ENCODE results near the gene LRP1B.

The LRP1B gene

DNA sequence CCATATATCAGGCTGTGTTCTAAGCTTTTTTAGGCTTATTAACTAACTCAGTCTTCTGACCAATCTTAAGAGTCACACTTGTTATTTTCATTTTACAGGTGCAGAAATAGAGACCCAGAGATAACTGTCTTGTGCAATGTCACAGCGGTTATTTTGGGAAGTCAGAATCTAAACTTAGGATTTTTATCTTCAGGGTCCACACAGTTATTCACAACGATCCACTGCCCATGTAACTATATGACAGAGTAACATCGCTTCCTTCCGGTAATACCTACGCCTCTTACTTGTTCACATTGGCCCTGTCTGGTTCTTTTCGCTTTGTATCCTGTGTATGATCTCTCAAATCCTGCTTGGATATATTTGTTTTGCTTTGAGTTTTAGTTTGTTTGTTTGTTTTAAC, 631.7 kb downstream of the LRP1B start:
- no peak for DNase-seq

DNA sequence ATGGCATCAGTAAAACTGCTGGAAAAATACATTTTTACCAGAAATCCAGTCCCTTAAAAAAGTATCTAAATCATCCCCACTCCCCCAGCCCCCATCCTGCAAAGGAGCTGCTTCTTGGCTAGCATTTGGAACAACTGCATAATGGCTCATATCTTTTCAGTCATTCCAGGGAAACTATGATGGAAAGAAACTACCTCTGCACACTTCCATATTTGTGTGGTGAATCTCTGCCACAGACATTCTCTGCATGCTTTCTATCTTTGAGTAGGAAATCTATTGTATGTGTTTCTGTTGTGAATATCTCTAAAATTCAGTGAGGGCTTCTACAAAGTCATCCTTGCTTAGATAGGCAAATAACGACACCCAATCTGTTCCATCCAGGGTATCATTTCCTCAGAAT, 632.3 kb downstream of the LRP1B start:
- no peak for DNase-seq

- no peak for DNase-seq
These were observed 633.5 kb downstream of the LRP1B start for GRCh38 chr2:141497272-141497671.

DNA sequence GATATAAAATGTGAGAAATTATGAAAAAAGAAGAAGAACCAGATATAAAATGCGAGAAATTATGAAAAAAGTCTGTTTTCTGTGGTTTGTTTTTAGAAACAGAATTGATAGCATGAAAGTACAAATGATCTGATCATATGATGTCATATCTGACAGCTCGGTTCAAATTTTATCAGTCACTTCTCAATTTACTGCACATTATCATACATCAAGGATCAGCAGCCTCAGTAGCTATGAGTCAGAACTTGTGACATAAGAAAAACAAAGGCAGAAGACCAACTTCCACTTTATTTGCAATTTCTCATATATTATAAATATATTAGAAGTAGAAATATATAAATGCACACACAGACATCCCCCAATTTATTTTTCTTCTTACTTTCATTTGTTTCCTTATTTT, 634.0 kb downstream of the LRP1B start:
- DNase-seq: no peak

GRCh38 chr2:141493936-141494335, 636.9 kb downstream of the LRP1B start:
- DNase-seq: peak; percentile 88

- no peak for DNase-seq
These were observed 638.0 kb downstream of the LRP1B start for GRCh38 chr2:141492816-141493215.

DNA sequence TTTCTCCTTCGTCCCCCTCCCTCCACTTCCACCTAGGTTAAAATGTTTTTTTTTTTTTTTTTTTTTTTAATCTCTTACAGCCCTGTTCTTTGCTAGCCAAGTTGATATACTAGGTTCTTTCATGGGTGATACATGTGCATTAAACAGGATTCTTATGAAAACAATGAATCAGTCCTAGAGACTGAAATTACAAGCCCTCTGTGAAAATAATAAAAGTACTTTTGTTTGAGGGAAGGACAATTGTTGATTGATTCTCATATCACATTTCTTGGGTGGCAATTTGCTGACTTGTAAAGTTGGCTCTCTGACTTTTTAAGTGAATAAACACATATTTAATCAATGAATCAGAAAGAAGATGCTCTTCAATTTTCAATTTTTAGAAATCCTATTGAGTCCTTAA, 639.9 kb downstream of the LRP1B start:
- no peak for DNase-seq

DNA sequence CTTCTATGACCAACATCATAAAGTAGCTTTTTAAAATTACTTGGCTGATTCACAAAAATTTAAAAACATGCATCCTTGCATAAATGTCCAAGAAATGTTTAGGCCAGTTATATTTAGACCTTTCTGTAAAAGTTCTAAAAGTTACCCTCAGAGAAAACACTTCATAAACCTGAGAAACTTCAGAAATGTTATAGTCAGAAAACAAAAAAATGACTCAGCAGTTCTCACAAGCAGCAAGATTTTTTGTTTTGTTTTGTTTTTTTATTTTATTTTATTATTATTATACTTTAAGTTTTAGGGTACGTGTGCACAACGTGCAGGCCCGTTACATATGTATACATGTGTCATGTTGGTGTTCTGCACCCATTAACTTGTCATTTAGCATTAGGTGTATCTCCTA, 648.1 kb downstream of the LRP1B start:
- no peak for DNase-seq

GRCh38 chr2:141475801-141476200, 655.0 kb downstream of the LRP1B start:
- peak; percentile 26 for DNase-seq

GRCh38 chr2:141468761-141469160, 662.1 kb downstream of the LRP1B start:
- DNase-seq: no peak

DNA sequence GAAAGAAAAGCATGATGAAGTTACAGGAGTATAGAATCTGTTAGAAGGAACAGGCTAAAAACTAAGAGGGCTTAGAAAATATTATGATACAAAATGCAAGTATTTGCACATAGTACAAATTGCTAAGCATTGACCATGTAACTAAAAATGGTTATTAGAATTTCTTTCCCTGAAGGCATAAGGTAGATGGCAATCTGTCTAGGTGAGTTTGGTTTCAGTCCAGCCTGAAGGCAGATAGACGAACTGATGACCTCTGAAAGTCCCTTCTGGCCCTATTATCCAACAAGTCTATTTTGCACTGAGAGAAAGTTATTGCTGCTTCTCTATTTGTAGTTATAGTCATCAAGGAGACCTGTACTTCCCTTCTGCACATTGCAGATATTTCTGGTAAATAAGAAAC, 663.5 kb downstream of the LRP1B start:
- DNase-seq: no peak

GRCh38 chr2:141464995-141465394, 665.8 kb downstream of the LRP1B start:
- no peak for DNase-seq

GRCh38 chr2:141458351-141458750, 672.5 kb downstream of the LRP1B start:
- no peak for DNase-seq

DNA sequence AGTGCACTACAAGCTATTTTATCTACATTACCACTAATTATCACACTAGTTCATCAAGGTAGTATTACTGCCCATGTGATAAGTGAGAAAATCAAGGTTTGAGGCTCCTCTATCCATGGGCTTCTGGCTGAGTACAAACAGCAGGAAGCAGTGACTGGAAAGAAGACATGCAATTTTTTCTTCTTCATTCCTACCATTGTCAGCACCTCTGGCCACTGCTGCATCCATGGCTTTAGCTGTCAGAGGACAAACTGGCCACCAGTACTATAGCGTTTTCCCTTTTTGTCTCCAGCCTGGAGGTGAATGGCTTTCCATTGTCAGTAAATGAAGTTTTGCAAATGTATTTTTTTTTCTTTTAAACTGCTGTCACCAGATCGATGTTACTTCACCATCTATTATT, 674.9 kb downstream of the LRP1B start:
- DNase-seq: no peak

DNA sequence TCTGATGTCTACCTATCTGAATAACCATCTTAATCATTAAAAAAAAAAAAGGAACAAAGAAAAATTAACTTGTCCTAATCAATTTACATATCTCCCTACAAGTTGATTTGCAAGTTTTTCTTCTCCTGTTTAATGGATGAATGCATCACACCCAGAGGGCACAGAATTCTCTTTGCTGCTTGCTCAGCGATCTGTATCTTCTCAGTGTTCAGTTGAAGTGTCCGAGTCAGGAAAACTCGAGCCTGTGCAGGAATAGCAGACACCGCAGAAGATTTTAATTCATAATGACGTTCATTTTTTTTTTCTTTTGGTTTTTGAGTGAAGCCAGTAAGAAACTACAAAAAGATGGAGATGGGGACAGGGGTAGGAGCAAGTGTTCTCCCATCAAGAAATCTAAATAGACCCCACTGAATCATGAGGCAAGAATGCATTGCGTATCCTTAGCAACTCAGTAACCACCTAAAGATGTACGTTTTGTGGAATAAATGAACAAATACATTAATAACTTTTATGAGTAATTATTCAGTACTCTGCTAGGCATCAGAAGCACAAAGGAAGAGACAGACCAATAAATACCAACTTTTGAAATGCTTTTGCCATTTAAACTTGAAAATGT, 675.5 kb downstream of the LRP1B start:
- DNase-seq: no peak

- no peak for DNase-seq
These were observed 690.7 kb downstream of the LRP1B start for GRCh38 chr2:141440072-141440635.

DNA sequence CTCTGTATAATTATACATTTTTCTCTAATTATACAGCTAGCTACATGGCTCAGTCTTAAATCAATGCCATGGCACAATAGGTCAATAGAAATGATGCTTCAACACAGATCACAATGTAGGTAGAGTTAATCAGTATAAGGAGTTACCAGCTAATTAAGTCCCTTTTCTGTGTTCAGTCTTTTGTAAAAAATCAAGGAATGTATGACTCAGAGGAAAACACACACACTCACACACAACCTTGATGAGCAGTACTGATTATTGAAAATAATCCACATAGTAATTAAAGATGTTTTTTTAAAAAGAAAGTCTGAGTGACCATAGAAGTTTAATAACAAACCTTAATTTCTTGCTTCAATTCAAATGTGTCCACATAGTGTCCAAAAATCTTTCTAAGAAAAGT, 691.3 kb downstream of the LRP1B start:
- no peak for DNase-seq

- DNase-seq: no peak
These were observed 692.3 kb downstream of the LRP1B start for GRCh38 chr2:141438536-141438935.

GRCh38 chr2:141437521-141437920, 693.3 kb downstream of the LRP1B start:
- DNase-seq: no peak

DNA sequence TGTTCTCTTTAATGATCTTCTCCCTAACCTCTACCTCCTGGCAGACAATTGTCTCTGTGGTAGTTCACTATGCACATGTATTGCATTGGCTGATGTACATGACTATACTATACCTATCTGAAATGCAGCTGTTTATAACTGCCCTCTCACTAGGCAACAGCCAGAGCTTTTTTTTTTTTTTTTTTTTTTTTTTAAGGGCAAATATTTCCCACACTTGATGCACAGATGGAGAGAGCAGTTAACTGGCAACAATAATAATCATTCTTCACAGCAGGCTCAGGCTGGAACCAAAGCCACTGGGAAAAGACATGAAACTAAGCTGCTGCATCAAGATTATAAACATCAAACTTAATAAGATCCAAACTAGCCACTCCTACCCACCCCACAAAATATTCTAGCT, 707.7 kb downstream of the LRP1B start:
- DNase-seq: peak; percentile 92

GRCh38 chr2:141417246-141417797, 713.5 kb downstream of the LRP1B start:
- DNase-seq: no peak

DNA sequence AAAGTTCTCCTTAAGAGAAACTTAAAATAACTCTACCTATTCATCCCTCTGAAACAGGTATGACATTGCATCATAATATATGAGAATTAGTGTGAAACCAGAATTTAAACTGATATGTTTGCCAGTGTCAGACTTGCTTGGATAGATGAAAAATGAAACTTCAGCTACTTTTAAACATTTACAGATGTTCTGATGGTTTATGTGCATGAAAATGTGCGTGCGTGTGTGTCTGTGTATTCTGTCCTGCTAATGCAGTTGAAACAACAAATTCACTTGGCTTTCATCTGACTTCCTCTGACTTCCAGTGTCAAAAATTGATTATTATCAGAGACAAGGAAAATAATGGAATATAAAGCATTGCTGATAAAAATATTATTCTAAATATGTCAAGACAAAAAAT, 719.4 kb downstream of the LRP1B start:
- no peak for DNase-seq

DNA sequence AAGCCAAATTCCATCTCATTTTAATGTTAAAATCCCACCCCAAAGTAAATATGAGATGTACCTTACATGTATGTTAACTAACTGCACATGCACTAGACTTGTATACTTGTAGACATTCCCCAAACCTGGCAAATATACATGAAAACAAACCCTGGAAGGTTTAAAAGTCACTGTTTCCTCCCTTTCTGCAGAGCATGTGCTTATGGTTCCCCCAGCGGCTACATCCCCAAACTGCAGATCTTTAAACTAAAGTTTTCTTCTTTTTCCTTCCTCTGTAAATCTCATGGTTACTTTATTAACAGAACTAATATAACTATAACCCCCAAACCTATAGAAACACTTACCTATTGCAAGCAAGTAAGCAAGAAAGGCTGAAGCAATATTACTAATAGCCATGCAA, 731.5 kb downstream of the LRP1B start:
- no peak for DNase-seq

- DNase-seq: no peak
These were observed 737.6 kb downstream of the LRP1B start for GRCh38 chr2:141393214-141393545.

DNA sequence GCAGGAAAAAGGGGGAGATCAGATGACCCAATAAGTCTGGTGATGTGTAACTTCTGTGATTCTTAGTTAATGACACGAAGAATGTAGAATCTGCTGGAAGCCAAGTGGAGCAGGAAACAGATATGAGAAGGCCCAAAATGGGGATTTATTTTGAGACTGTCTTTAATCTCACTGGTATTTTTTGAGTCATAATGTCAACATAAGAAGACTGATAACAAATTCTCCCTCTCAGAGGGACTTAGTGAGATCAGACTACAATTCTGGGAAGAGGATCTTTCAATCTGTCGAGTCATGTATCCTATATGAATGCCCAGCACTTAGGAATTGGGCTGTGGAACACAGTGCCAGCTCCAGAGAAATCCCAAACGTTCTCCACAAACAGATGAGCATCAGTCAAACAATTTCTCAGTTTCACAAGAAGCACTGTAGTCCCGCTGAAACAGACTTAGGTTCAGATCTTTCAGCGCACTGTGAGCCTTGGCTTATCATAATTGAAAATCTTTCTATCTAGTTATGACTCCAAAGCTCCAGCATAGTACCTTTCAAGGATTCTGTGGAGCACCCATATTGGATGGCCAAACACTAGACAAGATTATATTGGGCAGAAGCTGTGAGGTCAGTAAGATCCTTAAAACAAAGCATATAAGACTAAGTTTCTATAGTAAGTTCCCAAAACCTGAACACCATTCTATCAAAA, 738.2 kb downstream of the LRP1B start:
- no peak for DNase-seq
